ENCODE measurements around the gene PHF1. TPM values are rescaled to one million over a fixed set of nuclear protein-coding genes. Genes with fewer than 3 reads are reported as not detected.

PHF1 gene
- polyA plus RNA-seq, 1 donor (not counting 4 experiments of a cell fraction or from before 2014, with no cell fraction given), result 15.8 TPM

DNA sequence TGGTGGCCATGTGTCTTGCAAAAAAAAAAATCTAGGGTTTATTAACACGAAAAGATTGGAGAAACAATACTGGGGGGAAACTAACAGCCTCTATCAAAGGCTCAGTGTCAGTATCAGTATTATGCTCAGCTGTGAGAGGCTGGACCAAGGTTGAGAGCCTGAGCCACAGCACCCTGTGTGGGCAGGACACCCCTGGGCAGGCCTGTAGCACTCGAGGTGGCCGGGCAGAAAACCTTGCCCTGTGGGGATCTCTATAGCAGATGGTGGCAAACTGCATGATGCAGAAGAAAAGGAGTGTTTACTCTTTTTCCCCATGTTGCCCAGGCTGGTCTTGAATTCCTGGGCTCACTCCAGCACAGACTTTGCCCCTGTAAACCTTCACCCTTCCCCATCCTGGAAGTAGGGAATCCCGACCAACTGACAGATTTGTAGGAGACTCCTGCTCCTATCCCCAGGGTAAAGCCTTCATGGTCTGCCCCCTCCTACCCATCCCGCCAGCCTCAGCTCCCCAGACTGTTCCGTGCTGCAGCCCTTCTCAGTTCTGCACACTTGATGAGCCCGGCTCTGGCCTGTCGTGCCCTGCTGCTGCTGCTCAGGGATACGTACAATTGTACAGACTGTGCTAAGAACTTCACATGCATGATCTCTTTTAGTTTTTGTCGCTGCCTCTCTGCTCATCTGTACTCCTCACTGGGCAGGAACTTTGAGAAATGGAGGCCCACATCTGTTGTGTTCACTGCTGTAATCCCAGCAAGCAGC lies 27.2 kb upstream of the PHF1 start:
- TF ChIP-seq, protein P1, sequence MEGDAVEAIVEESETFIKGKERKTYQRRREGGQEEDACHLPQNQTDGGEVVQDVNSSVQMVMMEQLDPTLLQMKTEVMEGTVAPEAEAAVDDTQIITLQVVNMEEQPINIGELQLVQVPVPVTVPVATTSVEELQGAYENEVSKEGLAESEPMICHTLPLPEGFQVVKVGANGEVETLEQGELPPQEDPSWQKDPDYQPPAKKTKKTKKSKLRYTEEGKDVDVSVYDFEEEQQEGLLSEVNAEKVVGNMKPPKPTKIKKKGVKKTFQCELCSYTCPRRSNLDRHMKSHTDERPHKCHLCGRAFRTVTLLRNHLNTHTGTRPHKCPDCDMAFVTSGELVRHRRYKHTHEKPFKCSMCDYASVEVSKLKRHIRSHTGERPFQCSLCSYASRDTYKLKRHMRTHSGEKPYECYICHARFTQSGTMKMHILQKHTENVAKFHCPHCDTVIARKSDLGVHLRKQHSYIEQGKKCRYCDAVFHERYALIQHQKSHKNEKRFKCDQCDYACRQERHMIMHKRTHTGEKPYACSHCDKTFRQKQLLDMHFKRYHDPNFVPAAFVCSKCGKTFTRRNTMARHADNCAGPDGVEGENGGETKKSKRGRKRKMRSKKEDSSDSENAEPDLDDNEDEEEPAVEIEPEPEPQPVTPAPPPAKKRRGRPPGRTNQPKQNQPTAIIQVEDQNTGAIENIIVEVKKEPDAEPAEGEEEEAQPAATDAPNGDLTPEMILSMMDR (optimal IDR thresholded peaks at IDR 0.05 in 1 of 3, IDR thresholded peaks at IDR 0.05 in 1 of 3, conservative IDR thresholded peaks at IDR 0.05 in 1 of 3; ENCODE audit: extremely low read depth in 1 of 3, insufficient read depth in 2 of 3, low read length in 3 of 3), result no peak
- TF ChIP-seq EZH2 (IDR thresholded peaks at IDR 0.05; ENCODE audit: low read length), result no peak
- Histone ChIP-seq H3K79me2 (ENCODE audit: control insufficient read depth, insufficient read depth, low read length) (no peaks in the 10 kb centered on the region), H4K20me1 (ENCODE audit: control insufficient read depth, extremely low read depth, insufficient read depth, low read length) (no peaks in the 10 kb centered on the region), H3K9me3 (ENCODE audit: control insufficient read depth, low read depth, low read length) (no peaks in the 10 kb centered on the region), H3K36me3 (ENCODE audit: control insufficient read depth in 2 of 2, extremely low read depth in 1 of 2, insufficient read depth in 2 of 2, low read length in 2 of 2) (no peaks in the 10 kb centered on the region), H3K27ac (ENCODE audit: control insufficient read depth, insufficient read depth, low read length) (no peak overlapping the region), H3K9ac (ENCODE audit: control insufficient read depth, extremely low read depth, insufficient read depth, low read length) (no peak overlapping the region), H3K9me1 (ENCODE audit: control insufficient read depth, extremely low read depth, insufficient read depth, low read length) (no peaks in the 10 kb centered on the region), H3K4me1 (ENCODE audit: control insufficient read depth, extremely low read depth, insufficient read depth, low read length) (no peaks in the 10 kb centered on the region), H3K4me3 (ENCODE audit: control insufficient read depth in 2 of 3, extremely low read depth in 1 of 3, insufficient read depth in 2 of 3, low read depth in 1 of 3, low read length in 3 of 3) (no peak overlapping the region), H3K4me2 (ENCODE audit: control insufficient read depth, extremely low read depth, insufficient read depth, low read depth, low read length) (no peak overlapping the region), H2AFZ (ENCODE audit: control insufficient read depth, low read length) (no peak overlapping the region), H3K27me3 (ENCODE audit: control insufficient read depth, extremely low read depth, insufficient read depth, low read length) (no peaks in the 10 kb centered on the region)
- dilution Hi-C loops (cut with MboI; ENCODE audit: extremely low pct_ligation_motif_present, low sequenced_read_pairs), result no loop called here
- DNase-seq (ENCODE audit: low read depth, low spot score) (no peak), FAIRE-seq (no peak)

DNA sequence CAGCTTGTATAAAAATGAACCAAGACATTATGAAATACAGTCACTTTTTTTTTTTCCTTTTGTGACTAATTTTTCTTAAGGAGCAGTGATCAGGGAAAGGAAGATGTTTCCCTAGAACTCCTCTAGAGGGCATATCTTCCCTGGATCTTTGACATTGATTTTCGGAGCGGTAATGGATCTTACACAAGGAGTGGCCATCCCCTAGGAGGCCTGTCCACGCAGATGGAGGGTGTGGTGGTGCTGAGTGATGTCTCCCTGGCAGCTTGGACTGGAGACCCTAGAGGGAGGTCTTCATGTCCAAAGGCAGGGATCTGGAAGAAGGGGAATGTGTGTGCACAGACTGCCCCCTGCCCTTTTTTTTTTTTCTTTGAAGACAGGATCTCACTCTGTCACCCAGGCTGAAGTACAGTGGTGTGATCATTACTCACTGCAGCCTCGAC lies 26.2 kb upstream of the PHF1 start:
- no peak overlapping the region for H3K4me2 ChIP-seq (ENCODE audit: control insufficient read depth, extremely low read depth, insufficient read depth, low read depth, low read length)
- DNase-seq (ENCODE audit: low read depth, low spot score) (no peak), FAIRE-seq (peak; percentile 29)

More for the DNA sequence above, 26.2 kb upstream of the PHF1 start:
- H3K9me3 ChIP-seq (ENCODE audit: control insufficient read depth, low read depth, low read length), result no peaks in the 10 kb centered on the region
- no peak overlapping the region for H3K9ac ChIP-seq (ENCODE audit: control insufficient read depth, extremely low read depth, insufficient read depth, low read length)
- H3K36me3 ChIP-seq (ENCODE audit: control insufficient read depth in 2 of 2, extremely low read depth in 1 of 2, insufficient read depth in 2 of 2, low read length in 2 of 2), result no peaks in the 10 kb centered on the region
- no peaks in the 10 kb centered on the region for H3K4me1 ChIP-seq (ENCODE audit: control insufficient read depth, extremely low read depth, insufficient read depth, low read length)
- no peak for TF ChIP-seq EZH2 (IDR thresholded peaks at IDR 0.05; ENCODE audit: low read length)
- TF ChIP-seq, protein P1 (optimal IDR thresholded peaks at IDR 0.05 in 1 of 3, IDR thresholded peaks at IDR 0.05 in 1 of 3, conservative IDR thresholded peaks at IDR 0.05 in 1 of 3; ENCODE audit: extremely low read depth in 1 of 3, insufficient read depth in 2 of 3, low read length in 3 of 3), result peak; percentile 48 to 63 (median 49)
- no peaks in the 10 kb centered on the region for H3K27me3 ChIP-seq (ENCODE audit: control insufficient read depth, extremely low read depth, insufficient read depth, low read length)
- H2AFZ ChIP-seq (ENCODE audit: control insufficient read depth, low read length), result peak overlapping the region; percentile 52
- no peak overlapping the region for H3K27ac ChIP-seq (ENCODE audit: control insufficient read depth, insufficient read depth, low read length)
- no peaks in the 10 kb centered on the region for H4K20me1 ChIP-seq (ENCODE audit: control insufficient read depth, extremely low read depth, insufficient read depth, low read length)
- dilution Hi-C loops (cut with MboI; ENCODE audit: extremely low pct_ligation_motif_present, low sequenced_read_pairs), result no loop called here
- no peaks in the 10 kb centered on the region for H3K9me1 ChIP-seq (ENCODE audit: control insufficient read depth, extremely low read depth, insufficient read depth, low read length)
- H3K79me2 ChIP-seq (ENCODE audit: control insufficient read depth, insufficient read depth, low read length), result no peaks in the 10 kb centered on the region
- no peak overlapping the region for H3K4me3 ChIP-seq (ENCODE audit: control insufficient read depth in 2 of 3, extremely low read depth in 1 of 3, insufficient read depth in 2 of 3, low read depth in 1 of 3, low read length in 3 of 3)

Data from keratinocyte (primary cell).